ENCODE measurements around the gene AP1AR.

DNA sequence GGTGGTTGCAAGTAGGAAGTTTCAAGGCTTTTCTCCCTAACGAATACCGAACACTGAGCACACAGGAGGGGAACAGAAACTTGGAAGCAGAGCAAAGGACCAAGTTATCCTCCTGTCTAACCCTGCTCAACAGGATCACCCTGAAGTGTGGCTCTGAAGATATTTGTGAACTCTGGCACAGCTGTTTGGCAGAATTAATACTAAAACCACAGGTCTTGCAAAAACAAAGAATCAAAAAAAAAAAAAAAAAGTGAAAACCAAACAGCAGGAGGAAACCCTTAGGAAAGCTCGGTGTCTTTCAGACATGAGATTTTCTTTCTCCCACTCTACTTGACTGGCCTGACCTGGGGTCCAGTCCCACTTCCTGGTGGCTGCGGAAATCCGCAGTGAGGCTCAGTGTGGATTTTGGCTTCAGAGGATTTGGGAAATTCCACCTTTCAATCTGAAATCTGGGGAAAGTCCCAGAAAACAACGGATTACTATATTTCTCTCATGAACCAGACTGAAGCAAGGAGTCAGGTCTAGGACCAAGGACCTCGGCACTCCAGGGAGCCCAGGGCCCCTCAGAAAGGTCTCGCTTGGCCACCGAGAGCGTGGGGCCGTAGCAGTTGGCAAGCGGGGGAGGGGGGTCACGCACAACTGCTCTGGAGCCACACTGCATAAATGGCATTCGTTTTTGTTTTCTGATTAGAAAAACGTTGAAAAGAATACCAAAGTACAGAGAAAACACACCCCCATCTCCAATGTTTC is 53.2 kb downstream of the AP1AR start:
- TF ChIP-seq POLR2A (IDR thresholded peaks at IDR 0.05; ENCODE audit: low read depth) (no peak), POLR2AphosphoS5 (IDR thresholded peaks at IDR 0.05) (no peak)

Data from esophagus muscularis mucosa (tissue), 2 donors.